Neural progenitor cell (in vitro differentiated cells): Measurements from ENCODE around the gene FRMD5. TPM values are rescaled to one million over a fixed set of nuclear protein-coding genes. Genes with fewer than 3 reads are reported as not detected.

Experiments used
- DNase-seq: peaks from one replicate; pipeline ENCODE4 v3.0.0-alpha.2; 2016; ENCODE audit warnings: low spot score
- H2AFZ ChIP-seq: fragments of 200-600 bp; sonication (generic); replicated peaks from 2 replicates; pipeline ENCODE4 v1.6.1; 2016; ENCODE audit warnings: antibody characterized with exemption
- H3F3A ChIP-seq: fragments of 200-600 bp; sonication (generic); 2 replicates; pipeline ENCODE4 v1.6.1; 2016; ENCODE audit warnings: antibody characterized with exemption, low read depth
- H3K27ac ChIP-seq: fragments of 200-600 bp; sonication (generic); 2 replicates; pipeline ENCODE4 v1.5.1; 2016; ENCODE audit warnings: mild to moderate bottlenecking
- H3K27me3 ChIP-seq: fragments of 200-600 bp; sonication (generic); 2 replicates; pipeline ENCODE4 v1.6.1; 2016; ENCODE audit warnings: mild to moderate bottlenecking, moderate library complexity
- H3K36me3 ChIP-seq: fragments of 200-600 bp; sonication (generic); 2 replicates; pipeline ENCODE4 v1.5.1; 2016
- H3K4me1 ChIP-seq: fragments of 200-600 bp; sonication (generic); 2 replicates; pipeline ENCODE4 v1.6.1; 2016; ENCODE audit warnings: mixed run types
- H3K4me2 ChIP-seq: fragments of 200-600 bp; sonication (generic); 2 replicates; pipeline ENCODE4 v1.6.1; 2016
- H3K4me3 ChIP-seq: fragments of 200-600 bp; sonication (generic); 2 replicates; pipeline ENCODE4 v1.5.1; 2016
- H3K79me2 ChIP-seq: fragments of 200-600 bp; sonication (generic); 2 replicates; pipeline ENCODE4 v1.6.1; 2016; ENCODE audit warnings: low read depth
- H3K9ac ChIP-seq: fragments of 200-600 bp; sonication (generic); 2 replicates; pipeline ENCODE4 v1.6.1; 2016
- H3K9me3 ChIP-seq: fragments of 200-600 bp; sonication (generic); 2 replicates; pipeline ENCODE4 v1.5.1; 2016; ENCODE audit warnings: low read depth
- H4K20me1 ChIP-seq: fragments of 200-600 bp; sonication (generic); 2 replicates; pipeline ENCODE4 v1.6.1; 2016; ENCODE audit warnings: low read depth
- H3K27ac Mint-ChIP-seq: 3 replicates; pipeline ENCODE4 v1.8.0; 2021; ENCODE audit warnings: mixed read lengths
- H3K27me3 Mint-ChIP-seq: 2 replicates; pipeline ENCODE4 v1.8.0; 2022; ENCODE audit warnings: low read depth, mild to moderate bottlenecking, inconsistent platforms, moderate library complexity, mixed read lengths; ENCODE audit not compliant: insufficient read depth
- H3K36me3 Mint-ChIP-seq: 3 replicates; pipeline ENCODE4 v1.8.0; 2021; ENCODE audit warnings: mixed read lengths
- H3K4me1 Mint-ChIP-seq: 3 replicates; pipeline ENCODE4 v1.8.0; 2021; ENCODE audit warnings: mixed read lengths
- H3K4me3 Mint-ChIP-seq: 3 replicates; pipeline ENCODE4 v1.8.0; 2021; ENCODE audit warnings: mild to moderate bottlenecking, moderate library complexity, mixed read lengths
- H3K9me3 Mint-ChIP-seq: 3 replicates; pipeline ENCODE4 v1.8.0; 2020; ENCODE audit warnings: mixed read lengths
- EZH2 ChIP-seq: fragments of 200-600 bp; sonication (generic); IDR thresholded peaks from 2 replicates; pipeline ENCODE4 v1.6.1; 2017; ENCODE audit warnings: antibody characterized with exemption, mild to moderate bottlenecking, moderate library complexity
- EZH2phosphoT487 ChIP-seq: fragments of 200-600 bp; sonication (generic); IDR thresholded peaks from 2 replicates; pipeline ENCODE4 v1.6.1; 2017; ENCODE audit warnings: antibody characterized with exemption
- total RNA-seq: library from RNA; depleted of rRNA; stranded (reverse); fragments of >200 nt; gene quantifications from 2 replicates; pipeline ENCODE4 v1.2.3, GENCODE V29; 2015; ENCODE audit warnings: low replicate concordance
- TF ChIP-seq, protein P1 (sequence below): fragments of 200-600 bp; sonication (generic); IDR thresholded peaks from 2 replicates; pipeline ENCODE4 v1.5.1; 2017; ENCODE audit warnings: antibody characterized with exemption, mild to moderate bottlenecking

FRMD5 gene
- total RNA-seq, 1 donor from 2014 or later = 10.1 TPM

DNA sequence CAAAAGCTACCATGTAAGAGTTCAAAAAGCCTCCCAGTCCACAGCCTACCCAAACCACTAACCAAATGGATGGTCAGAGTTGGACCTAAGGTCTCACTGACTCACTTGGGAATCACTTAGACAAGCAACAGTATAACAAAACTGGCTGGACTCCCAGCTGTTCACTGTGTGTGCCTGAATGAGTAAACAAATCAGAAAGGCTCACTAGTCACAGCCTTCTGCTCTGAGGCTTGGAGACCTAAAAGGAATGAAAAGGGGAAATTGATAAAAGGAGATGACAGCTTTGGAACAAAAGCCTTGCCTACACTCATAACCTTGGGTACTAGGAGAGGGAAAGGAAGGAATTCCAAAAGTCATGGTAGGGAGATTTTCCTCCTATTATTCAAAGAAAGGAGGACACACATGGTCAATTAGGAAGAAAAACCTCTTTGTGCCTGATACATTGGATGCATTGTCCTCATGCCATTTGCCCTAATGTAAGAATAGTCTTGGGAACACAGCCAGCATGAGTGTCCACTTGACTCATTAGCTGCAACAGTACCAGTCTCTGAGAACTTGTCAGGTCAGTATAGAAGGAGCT is 92.3 kb downstream of the FRMD5 start:
- Histone ChIP-seq H4K20me1 (peaks cover 8% of the 10 kb centered on the region), H3K79me2 (no peaks in the 10 kb centered on the region), H2AFZ (no peak overlapping the region), H3K27ac (peak overlapping the region; percentile 33), H3K36me3 (no peaks in the 10 kb centered on the region), H3K9ac (no peak overlapping the region), H3K4me2 (peak overlapping the region; percentile 57), H3K27me3 (no peaks in the 10 kb centered on the region), H3F3A (no peaks in the 10 kb centered on the region), H3K4me1 (peaks cover 15% of the 10 kb centered on the region), H3K4me3 (no peak overlapping the region), H3K9me3 (no peaks in the 10 kb centered on the region)
- TF ChIP-seq EZH2 (no peak), EZH2phosphoT487 (no peak)
- TF ChIP-seq, protein P1, sequence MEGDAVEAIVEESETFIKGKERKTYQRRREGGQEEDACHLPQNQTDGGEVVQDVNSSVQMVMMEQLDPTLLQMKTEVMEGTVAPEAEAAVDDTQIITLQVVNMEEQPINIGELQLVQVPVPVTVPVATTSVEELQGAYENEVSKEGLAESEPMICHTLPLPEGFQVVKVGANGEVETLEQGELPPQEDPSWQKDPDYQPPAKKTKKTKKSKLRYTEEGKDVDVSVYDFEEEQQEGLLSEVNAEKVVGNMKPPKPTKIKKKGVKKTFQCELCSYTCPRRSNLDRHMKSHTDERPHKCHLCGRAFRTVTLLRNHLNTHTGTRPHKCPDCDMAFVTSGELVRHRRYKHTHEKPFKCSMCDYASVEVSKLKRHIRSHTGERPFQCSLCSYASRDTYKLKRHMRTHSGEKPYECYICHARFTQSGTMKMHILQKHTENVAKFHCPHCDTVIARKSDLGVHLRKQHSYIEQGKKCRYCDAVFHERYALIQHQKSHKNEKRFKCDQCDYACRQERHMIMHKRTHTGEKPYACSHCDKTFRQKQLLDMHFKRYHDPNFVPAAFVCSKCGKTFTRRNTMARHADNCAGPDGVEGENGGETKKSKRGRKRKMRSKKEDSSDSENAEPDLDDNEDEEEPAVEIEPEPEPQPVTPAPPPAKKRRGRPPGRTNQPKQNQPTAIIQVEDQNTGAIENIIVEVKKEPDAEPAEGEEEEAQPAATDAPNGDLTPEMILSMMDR = no peak
- no peaks in the 10 kb centered on the region for H3K36me3 Mint-ChIP-seq
- H3K9me3 Mint-ChIP-seq = no peaks in the 10 kb centered on the region
- H3K4me1 Mint-ChIP-seq = peaks cover 25% of the 10 kb centered on the region
- peak; percentile 43 for DNase-seq
- H3K27me3 Mint-ChIP-seq = peaks cover 2% of the 10 kb centered on the region
- peak overlapping the region; percentile 84 for H3K27ac Mint-ChIP-seq
- H3K4me3 Mint-ChIP-seq = peak overlapping the region; percentile 26

DNA sequence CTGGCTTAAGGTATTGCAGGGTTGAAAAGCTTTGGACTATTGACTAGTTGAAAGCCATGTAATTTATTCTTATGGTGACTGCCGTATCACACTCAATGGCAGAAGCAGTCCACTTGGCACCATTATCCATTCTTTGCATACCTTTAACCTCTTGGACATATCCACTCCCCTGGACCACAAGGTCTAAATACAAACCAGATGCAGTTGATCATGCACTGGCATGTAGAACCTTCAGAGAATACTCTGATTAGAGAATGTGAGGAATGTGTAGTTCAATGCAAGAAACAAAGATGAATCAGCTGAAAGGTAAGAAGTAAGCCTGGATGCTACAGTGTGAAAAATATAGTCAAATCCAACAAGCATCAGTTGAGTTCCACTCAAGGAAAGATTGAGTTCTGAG is 93.1 kb downstream of the FRMD5 start:
- H3K36me3 ChIP-seq = no peaks in the 10 kb centered on the region
- H3K27ac ChIP-seq = no peak overlapping the region
- Mint-ChIP-seq H3K4me3 (no peak overlapping the region), H3K9me3 (no peaks in the 10 kb centered on the region), H3K27me3 (peaks cover 3% of the 10 kb centered on the region), H3K27ac (peak overlapping the region; percentile 84), H3K36me3 (no peaks in the 10 kb centered on the region), H3K4me1 (peaks cover 25% of the 10 kb centered on the region)
- H3F3A ChIP-seq = no peaks in the 10 kb centered on the region
- no peak overlapping the region for H3K4me3 ChIP-seq
- no peaks in the 10 kb centered on the region for H3K79me2 ChIP-seq
- H4K20me1 ChIP-seq = peaks cover 8% of the 10 kb centered on the region
- H3K9ac ChIP-seq = no peak overlapping the region
- H3K9me3 ChIP-seq = no peaks in the 10 kb centered on the region
- H2AFZ ChIP-seq = no peak overlapping the region
- H3K27me3 ChIP-seq = no peaks in the 10 kb centered on the region
- peak overlapping the region; percentile 57 for H3K4me2 ChIP-seq
- DNase-seq = no peak
- TF ChIP-seq EZH2phosphoT487 (no peak), EZH2 (no peak)
- TF ChIP-seq, protein P1 = no peak
- peaks cover 15% of the 10 kb centered on the region for H3K4me1 ChIP-seq

DNA sequence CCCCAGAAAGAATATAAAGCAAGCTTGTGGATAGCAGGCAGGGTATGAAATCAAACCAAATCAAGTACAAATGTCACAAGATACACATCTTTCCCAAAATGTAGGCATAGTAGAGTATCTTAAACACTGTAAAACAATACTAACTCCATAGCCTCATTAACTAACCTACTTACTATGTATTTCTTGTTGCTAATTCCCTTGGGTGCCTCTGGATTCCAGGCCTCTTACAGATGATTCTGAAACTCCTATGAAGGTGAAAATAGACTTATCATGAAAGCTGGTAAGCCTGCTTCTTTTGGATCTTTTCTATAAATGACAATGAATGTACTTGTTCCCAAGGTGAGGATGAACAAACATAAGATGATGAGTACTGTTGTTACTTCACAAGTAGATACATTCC is 93.8 kb downstream of the FRMD5 start:
- H3K4me3 Mint-ChIP-seq = no peak overlapping the region
- H3K9ac ChIP-seq = no peak overlapping the region
- H3K4me1 Mint-ChIP-seq = peaks cover 22% of the 10 kb centered on the region

More for the DNA sequence above, 93.8 kb downstream of the FRMD5 start:
- H3F3A ChIP-seq = no peaks in the 10 kb centered on the region
- Mint-ChIP-seq H3K36me3 (no peaks in the 10 kb centered on the region), H3K9me3 (no peaks in the 10 kb centered on the region), H3K27me3 (peaks cover 3% of the 10 kb centered on the region), H3K27ac (no peak overlapping the region)
- H3K36me3 ChIP-seq = no peaks in the 10 kb centered on the region
- H3K4me2 ChIP-seq = no peak overlapping the region
- DNase-seq = no peak
- no peak overlapping the region for H2AFZ ChIP-seq
- no peak overlapping the region for H3K4me3 ChIP-seq
- peaks cover 15% of the 10 kb centered on the region for H3K4me1 ChIP-seq
- no peaks in the 10 kb centered on the region for H3K79me2 ChIP-seq
- H3K27me3 ChIP-seq = no peaks in the 10 kb centered on the region
- H3K27ac ChIP-seq = no peak overlapping the region
- H4K20me1 ChIP-seq = peaks cover 8% of the 10 kb centered on the region
- no peaks in the 10 kb centered on the region for H3K9me3 ChIP-seq
- TF ChIP-seq, protein P1 = no peak
- TF ChIP-seq EZH2 (no peak), EZH2phosphoT487 (no peak)
